Measurements from ENCODE around the gene MYH7B.

MYH7B gene

GRCh38 chr20:34998331-34998950, 42.8 kb downstream of the MYH7B start:
- no peak for TF ChIP-seq CTCF (IDR thresholded peaks at IDR 0.05)
- Histone ChIP-seq H3K36me3 (peaks cover 100% of the 10 kb centered on the region), H3K9me3 (no peaks in the 10 kb centered on the region), H3K4me1 (ENCODE audit: control insufficient read depth in 1 of 2, insufficient read depth in 1 of 2, low read depth in 1 of 2, low read length in 1 of 2) (no peaks in the 10 kb centered on the region), H3K4me3 (ENCODE audit: low read depth in 1 of 2, low read length in 1 of 2) (no peak overlapping the region), H3K27ac (no peak overlapping the region), H3K27me3 (no peaks in the 10 kb centered on the region)

- Histone ChIP-seq H3K36me3 (peaks cover 100% of the 10 kb centered on the region), H3K9me3 (no peaks in the 10 kb centered on the region), H3K27ac (no peak overlapping the region), H3K4me3 (ENCODE audit: low read depth in 1 of 2, low read length in 1 of 2) (no peak overlapping the region), H3K4me1 (ENCODE audit: control insufficient read depth in 1 of 2, insufficient read depth in 1 of 2, low read depth in 1 of 2, low read length in 1 of 2) (no peaks in the 10 kb centered on the region), H3K27me3 (no peaks in the 10 kb centered on the region)
- no peak for TF ChIP-seq CTCF (IDR thresholded peaks at IDR 0.05)
Measured at GRCh38 chr20:34999021-34999451, 43.4 kb downstream of the MYH7B start.

GRCh38 chr20:34999782-35000181, 44.1 kb downstream of the MYH7B start:
- no peaks in the 10 kb centered on the region for H3K27me3 ChIP-seq
- TF ChIP-seq CTCF (IDR thresholded peaks at IDR 0.05) = no peak
- peaks cover 100% of the 10 kb centered on the region for H3K36me3 ChIP-seq
- H3K9me3 ChIP-seq = no peaks in the 10 kb centered on the region
- H3K27ac ChIP-seq = no peak overlapping the region
- no peak overlapping the region for H3K4me3 ChIP-seq (ENCODE audit: low read depth in 1 of 2, low read length in 1 of 2)
- no peaks in the 10 kb centered on the region for H3K4me1 ChIP-seq (ENCODE audit: control insufficient read depth in 1 of 2, insufficient read depth in 1 of 2, low read depth in 1 of 2, low read length in 1 of 2)

GRCh38 chr20:35000311-35000921, 44.7 kb downstream of the MYH7B start:
- Histone ChIP-seq H3K4me3 (ENCODE audit: low read depth in 1 of 2, low read length in 1 of 2) (no peak overlapping the region), H3K4me1 (ENCODE audit: control insufficient read depth in 1 of 2, insufficient read depth in 1 of 2, low read depth in 1 of 2, low read length in 1 of 2) (no peaks in the 10 kb centered on the region), H3K27ac (no peak overlapping the region), H3K27me3 (no peaks in the 10 kb centered on the region), H3K9me3 (no peaks in the 10 kb centered on the region), H3K36me3 (peaks cover 100% of the 10 kb centered on the region)
- no peak for TF ChIP-seq CTCF (IDR thresholded peaks at IDR 0.05)

- Histone ChIP-seq H3K4me1 (ENCODE audit: control insufficient read depth in 1 of 2, insufficient read depth in 1 of 2, low read depth in 1 of 2, low read length in 1 of 2) (no peaks in the 10 kb centered on the region), H3K9me3 (no peaks in the 10 kb centered on the region), H3K27ac (no peak overlapping the region), H3K27me3 (no peaks in the 10 kb centered on the region), H3K36me3 (peaks cover 100% of the 10 kb centered on the region), H3K4me3 (ENCODE audit: low read depth in 1 of 2, low read length in 1 of 2) (no peak overlapping the region)
- TF ChIP-seq CTCF (IDR thresholded peaks at IDR 0.05) = no peak
Measured at GRCh38 chr20:35000922-35001595, 45.4 kb downstream of the MYH7B start.

Data from neutrophil (primary cell).